Measurements from ENCODE around the gene EDC4.

The EDC4 gene

GRCh38 chr16:67930678-67931211, 57.9 kb downstream of the EDC4 start:
- Histone ChIP-seq H3K4me3 (ENCODE audit: low read length) (no peak overlapping the region), H3K9ac (ENCODE audit: low read depth, low read length) (no peak overlapping the region), H3K4me1 (ENCODE audit: insufficient read depth, low read length) (peaks cover 8% of the 10 kb centered on the region), H3K36me3 (ENCODE audit: insufficient read depth, low read depth, low read length) (peaks cover 23% of the 10 kb centered on the region), H3K27ac (ENCODE audit: low read length) (no peak overlapping the region), H3K9me3 (ENCODE audit: insufficient read depth, low read depth, low read length) (no peaks in the 10 kb centered on the region), H3K27me3 (ENCODE audit: insufficient read depth, low read length) (no peaks in the 10 kb centered on the region)
